ENCODE measurements around the gene PRDM16. TPM values are rescaled to one million over a fixed set of nuclear protein-coding genes. Genes with fewer than 3 reads are reported as not detected.

PRDM16 gene
- 0.05 and 0.07 TPM in 2 replicates for total RNA-seq

DNA sequence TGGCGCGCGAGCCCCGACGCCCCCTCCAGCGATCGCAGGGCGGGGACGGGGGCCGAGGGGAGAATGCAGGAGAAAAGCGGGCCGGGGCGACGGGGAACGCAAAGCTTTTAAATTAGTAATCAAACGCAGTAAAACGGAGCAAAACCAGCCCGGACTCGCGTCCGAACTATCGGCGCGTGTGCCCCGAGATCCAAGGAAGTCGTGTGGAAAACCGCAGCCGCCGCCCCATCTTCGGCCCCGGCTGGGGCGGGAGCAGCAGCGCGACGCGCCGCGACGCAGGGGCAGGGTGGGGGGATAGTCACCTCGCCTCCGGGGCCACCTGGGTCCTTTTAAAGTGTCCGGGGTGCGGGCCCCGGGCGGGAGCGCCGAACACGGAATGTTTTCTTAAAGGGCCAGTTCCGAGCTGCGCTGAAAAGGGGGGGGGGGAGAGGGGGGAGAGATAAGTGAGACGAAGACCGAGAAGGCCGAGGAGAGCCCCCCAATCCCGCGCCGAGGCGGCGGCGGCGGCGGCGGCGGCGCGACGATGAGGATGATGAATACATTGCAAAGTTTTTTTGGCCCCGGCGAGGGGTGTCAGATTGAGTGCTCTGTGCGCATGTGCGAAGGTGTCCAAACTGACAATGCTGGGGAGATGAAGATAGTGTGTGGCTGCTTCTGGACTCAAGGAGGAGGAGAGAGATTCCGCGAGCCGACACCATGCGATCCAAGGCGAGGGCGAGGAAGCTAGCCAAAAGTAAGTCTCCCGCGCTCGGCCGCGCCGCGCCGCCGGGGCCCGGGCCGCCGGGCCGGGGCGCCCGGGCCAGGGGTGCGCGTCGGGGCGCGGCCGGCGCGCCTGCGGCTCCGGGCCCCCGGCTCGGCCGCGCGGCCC lies at the start of gene PRDM16:
Gene PRDM16, plus strand, starts transcription at position 640 of the 868 bp plus-strand sequence. Its CDS starts 57 bp downstream, at position 697.
- intact Hi-C loops (cut with micrococcal nuclease) = no loop called here

DNA sequence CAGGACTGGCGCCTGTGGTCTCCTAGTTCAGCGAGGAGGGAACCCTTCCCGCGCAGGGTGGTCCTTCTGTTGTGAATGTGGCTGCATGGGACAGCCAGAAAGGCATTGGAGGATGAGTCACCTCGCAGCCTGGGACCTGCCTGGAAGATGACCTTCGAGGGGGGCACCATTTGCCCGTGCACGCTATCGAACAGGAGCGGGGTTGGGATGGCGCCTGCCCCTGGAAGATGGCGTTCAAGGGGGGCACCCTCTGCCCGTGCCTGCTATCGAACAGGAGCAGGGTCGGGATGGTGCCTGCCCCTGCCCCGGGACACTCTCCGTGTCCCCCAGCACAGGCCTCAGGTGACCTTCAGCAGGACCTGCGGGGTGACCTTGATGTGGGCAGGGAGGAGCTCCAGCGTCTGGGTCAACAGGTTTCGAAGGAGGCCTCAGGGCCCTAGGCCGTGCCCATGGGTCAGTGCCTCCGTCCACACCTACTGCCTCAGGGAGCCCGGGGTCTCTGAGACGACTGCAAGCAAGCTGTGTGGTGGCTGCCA lies 49.4 kb upstream of the PRDM16 start:
- intact Hi-C loops (cut with micrococcal nuclease) = no loop called here

DNA sequence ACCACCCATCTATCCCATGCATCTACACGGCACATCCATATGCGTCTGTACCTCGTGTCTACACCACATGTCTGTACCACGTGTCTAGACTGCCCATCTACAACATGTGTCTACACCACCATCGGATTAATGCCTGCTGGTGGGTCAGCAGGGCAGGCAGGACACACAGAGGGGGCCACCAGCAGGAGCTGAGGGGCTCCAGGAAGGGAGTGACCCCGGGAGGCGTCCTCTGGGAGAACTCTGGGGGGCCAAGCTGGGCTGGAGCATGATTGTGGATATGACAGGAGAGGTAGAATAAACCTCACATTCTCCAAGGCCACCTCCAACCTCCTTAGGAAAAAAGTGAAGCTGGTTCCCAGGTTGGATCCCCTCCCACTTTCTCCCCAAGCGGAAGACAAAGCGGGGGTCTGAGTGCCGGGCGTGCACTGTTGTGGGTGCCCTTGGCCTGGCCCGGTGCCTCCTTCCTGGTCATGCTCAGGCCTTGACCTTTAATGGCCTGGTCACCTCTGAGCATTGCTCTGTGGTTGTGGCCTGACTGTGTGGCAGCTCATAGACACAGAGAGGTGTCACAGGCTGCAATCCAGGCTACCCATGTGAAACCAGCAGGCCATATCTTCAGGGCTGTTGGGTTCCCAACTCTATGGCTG lies 48.6 kb upstream of the PRDM16 start:
- intact Hi-C loops (cut with micrococcal nuclease) = no loop called here

DNA sequence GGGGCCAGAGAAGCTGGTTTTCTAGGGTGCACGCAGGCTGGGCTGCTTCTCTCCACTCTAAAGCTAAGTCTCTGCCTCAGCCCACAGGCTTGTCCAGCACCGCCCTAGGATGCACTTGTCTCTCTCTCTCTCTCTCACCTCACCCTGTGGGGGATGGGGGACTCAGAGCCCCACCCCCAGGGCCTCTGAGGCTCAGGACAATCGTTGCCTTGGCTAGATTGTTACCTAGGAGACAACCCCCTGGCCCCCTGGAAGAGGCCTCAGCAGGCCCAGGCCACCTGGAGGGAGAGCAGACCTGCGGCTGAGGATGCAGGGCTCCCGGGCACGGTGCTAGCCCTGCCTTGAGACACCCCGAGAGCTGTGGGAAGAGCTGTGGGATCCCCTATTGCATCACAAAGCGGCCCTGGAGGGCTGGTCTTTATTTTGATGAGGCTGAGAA lies 47.8 kb upstream of the PRDM16 start, which contains the start of gene ACTRT2:
Gene ACTRT2, plus strand, starts transcription at position 235 of the 439 bp plus-strand sequence. CDS start 220 bp downstream, outside the sequence.
- intact Hi-C loops (cut with micrococcal nuclease) = no loop called here

DNA sequence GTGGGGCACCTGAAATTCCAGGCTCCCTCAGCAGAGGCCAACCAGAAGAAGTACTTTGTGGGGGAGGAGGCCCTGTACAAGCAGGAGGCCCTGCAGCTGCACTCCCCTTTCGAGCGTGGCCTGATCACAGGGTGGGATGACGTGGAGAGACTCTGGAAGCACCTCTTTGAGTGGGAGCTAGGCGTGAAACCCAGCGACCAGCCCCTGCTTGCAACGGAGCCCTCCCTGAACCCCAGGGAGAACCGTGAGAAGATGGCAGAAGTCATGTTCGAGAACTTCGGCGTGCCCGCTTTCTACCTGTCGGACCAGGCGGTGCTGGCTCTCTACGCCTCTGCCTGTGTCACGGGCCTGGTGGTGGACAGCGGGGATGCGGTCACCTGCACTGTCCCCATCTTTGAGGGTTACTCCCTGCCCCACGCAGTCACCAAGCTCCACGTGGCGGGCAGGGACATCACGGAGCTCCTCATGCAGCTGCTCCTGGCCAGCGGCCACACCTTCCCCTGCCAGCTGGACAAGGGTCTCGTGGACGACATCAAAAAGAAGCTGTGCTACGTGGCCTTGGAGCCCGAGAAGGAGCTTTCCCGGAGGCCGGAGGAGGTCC lies 47.1 kb upstream of the PRDM16 start:
- intact Hi-C loops (cut with micrococcal nuclease) = no loop called here

DNA sequence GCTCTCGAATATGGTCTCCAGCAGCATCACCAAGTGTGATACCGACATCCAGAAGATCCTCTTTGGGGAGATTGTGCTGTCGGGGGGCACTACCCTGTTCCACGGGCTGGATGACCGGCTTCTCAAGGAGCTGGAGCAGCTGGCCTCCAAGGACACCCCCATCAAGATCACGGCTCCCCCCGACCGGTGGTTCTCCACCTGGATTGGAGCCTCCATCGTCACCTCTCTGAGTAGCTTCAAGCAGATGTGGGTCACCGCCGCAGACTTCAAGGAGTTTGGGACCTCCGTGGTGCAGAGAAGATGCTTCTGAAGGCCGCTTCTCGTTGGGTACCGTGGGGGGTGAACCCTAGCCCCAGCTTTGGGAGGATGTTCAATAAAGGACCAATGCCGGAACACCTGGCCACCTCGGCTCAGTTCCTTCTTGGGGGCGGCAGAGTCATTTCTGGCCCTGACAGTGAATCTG lies 46.5 kb upstream of the PRDM16 start:
- intact Hi-C loops (cut with micrococcal nuclease) = no loop called here

DNA sequence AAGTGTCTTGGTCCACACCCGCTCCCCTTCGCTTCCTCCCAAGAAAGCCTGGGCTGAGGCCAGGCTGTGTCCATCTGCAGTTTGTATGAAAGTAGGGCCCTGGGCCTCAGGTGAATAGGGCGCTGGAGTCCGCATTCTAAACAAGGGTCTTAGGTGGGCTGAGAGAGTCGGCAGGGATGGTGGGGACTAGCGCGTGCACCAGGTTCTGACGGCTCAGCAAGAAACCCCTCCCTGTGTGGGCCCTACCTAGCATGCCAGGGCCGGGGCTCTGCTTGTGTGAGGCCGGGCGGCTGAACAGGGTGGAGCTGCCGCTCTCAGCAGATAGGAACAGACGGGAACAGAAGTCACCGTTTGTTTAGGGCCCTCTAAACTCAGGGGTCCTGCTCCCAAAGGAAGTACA lies 46.0 kb upstream of the PRDM16 start:
- intact Hi-C loops (cut with micrococcal nuclease) = no loop called here

DNA sequence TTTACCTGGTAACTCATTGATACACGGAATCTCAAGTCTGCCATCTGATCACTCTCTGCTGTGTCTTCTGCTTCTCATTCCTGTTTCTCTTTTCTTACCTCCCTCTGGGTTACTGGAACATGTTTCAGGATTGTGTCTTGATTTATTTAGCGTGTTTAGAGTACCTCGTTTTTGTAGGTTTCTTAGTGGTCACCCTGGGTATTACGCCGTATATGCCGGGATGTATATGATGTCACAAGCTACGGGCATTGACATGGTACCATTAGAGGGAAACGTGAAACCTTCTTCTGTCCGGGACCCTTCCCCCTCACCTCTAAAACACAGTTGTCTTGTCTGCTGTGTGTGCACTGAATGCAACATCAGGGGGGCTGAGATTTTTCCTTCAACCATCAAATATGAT lies 45.0 kb upstream of the PRDM16 start:
- intact Hi-C loops (cut with micrococcal nuclease) = no loop called here

DNA sequence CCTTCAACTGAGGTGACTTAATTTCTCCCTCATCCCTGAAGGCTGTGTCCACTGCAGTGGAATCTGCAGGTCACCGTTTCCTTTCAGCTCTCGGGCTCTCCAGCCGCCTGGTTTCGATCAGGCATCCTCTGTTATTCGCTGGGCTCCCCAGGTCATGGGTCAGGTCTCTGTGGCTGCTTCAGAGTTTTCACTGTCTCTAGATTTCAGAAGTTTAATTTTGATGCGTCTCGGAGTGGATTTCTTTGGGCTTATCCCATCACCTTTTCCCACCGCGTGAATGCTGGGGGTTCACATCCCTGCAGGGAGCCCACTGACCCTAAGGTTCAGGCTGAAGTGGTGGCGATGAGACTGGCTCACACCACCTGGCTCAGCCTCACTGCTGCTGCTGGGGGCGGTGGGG lies 44.4 kb upstream of the PRDM16 start:
- intact Hi-C loops (cut with micrococcal nuclease) = no loop called here

DNA sequence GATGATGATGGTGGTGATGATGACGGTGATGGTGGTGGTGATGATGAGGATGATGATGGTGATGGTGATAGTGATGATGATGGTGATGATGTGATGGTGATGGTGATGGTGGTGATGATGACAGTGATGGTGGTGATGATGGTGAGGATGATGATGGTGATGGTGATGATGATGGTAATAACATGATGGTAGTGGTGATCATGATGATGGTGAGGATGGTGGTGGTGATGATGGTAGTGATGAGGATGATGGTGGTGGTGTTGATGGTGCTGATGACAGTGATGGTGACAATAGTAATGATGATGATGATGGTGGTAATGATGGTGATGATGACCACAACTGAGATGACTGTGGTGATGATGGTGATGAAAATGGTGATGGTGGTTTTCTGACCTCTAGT lies 42.9 kb upstream of the PRDM16 start:
- intact Hi-C loops (cut with micrococcal nuclease) = no loop called here

DNA sequence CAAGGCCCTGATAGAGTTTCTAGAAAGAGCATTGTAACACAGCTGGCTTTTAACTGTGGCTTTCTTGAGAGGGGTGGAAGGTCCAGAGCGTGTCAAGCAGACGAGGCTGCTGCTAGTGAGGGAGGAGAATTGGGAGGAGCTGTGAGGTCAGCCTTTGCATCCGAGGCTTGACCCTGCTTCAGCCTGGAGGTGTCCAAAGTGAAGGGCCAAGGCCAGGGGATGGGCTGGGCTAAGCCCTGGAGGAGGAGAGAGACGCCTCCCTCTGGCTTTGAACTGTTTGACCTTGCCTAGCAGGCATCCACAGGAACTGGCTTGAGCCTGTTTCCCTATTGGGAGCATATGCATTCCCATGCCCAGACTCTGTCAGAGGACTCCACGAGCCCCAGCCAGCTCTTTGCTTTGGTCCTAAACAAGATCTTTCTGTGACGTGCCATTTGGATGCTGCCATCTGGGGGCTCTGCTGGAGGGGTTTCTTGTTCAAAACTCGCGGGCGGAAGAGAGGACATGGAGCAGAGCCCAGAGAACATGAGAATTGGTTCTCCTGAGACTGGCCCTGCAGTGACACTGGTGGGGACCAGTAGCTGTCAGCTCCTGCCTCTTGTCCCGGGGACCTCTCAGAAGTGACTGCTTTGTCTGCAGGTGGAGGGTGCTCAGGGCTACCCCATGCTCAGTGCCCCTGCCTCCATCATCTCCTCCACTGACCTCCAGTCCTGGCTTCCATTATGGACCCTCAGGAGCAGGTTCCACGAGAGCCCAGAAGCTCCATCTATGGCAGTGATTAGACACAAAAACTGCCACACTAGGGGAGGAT lies 42.2 kb upstream of the PRDM16 start:
- intact Hi-C loops (cut with micrococcal nuclease) = no loop called here

DNA sequence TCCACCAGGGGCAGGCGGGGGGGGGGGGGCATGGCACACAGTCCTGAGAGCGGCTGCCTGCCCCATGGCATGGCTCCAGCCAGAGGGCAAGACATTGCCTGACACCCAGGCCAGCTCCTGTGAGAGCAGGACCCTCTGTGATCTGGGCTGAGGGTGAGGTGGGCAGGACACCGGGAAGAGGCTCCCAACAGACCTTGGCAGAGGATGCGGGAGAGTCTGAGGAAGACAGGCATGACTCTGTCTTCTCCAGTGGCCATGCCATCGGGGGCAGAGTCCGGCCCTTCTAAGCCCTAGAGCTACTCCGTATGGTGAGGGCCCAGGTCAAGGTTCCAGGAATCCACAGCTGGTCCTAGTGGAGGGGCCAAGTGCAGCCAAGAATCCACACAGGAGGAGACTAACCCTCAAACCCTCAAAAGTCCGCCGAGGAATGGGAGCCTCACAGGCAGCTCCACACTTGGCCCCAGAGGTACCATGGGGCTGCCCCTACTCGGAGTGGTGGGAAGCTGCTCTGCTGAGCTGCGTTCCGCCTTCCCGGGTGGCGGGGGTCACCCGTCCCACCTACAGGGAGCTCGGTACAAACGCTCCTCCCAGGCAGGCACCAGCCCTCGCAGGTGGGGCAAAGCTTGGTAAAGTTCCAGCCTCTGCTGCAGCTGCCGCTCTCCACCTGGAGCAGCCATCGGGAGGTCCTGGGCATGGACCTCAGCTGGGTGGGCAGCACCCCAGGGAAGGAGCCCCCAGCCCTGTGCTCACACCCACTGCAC lies 41.2 kb upstream of the PRDM16 start:
- intact Hi-C loops (cut with micrococcal nuclease) = no loop called here

DNA sequence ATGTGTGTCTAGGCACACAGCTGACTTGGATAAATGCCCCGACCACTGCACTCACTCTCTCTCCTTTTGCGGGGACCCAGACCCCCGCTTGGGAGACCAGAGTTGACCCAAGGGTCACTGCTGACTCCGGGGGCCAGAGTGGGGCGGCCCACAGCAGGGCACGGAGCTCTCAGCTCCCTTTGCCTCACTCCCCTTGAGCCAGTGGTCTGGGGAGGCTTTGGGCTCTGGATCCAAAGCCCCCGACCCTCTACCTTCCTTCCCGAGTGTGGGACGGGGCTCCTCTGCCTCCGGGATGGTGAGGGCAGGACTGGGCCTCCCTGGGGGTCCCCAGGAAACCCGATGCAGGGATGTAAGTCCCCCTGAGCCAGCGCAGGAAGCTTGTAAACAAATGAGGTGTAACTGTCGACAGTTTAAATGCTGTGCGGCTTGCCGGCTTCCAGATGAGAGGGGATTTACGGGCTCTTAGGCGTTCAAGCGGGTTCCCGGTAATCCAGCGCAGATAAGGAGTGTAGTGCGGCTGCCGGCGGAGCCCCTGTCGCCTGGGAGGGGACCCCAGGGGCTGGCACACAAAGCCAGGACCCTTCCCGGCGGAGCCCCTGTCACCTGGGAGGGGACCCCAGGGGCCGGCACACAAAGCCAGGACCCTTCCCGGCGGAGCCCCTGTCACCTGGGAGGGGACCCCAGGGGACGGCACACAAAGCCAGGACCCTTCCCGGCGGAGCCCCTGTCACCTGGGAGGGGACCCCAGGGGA lies 40.3 kb upstream of the PRDM16 start:
- intact Hi-C loops (cut with micrococcal nuclease) = no loop called here

DNA sequence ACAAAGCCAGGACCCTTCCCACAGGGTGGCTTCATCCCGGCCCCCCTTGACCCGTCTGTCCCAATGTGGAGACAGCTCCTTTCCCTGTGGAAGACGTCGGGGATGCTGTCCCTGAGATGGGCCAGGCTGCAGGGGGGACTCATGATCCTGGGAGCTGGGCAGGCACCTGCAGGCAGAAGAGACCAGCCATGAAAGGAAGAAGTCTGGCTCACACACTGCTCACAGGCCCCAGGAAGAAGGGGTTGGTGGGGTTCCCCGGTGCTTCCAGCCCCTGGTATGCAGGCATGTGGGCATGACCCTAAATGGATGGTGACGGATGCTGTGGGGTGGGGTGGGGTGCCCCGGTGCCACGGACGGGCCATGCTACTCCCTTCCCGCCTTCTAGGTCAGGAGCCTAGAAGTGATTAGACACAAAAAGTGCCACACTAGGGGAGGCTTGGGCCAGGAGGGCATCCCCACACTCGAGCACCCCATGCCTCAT lies 39.5 kb upstream of the PRDM16 start:
- intact Hi-C loops (cut with micrococcal nuclease) = no loop called here

DNA sequence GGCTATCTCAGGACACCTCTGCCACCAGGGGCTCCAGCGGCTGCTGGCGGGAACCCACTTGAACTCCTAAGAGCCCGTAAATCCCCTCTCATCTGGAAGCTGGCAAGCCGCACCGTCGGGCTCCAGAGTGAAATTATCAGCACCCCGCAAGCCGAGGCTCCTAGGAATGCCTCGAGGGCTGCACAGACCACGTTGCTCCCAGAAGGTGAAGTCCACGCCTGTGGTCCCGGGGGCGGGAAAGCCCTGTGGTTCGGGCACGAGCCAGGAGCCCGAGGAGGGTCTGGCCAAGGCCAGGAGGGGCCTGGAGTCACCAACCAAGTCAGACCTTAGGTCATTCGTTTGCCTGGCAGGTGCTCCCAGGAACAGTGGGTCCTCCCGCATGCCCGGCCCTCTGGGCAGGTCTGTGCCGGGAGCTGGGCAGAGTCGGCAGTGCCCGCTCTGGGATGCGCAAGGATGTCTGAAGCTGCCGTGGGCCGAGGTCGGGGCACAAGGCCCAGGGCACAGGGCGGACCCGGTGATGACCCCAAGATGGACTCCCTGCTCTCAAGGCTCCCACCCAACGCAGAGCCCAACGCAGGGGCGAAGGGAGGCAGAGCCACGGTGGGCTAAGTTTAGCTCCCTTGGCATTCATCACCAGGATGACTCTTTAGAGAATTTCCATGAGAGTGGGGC lies 38.9 kb upstream of the PRDM16 start:
- intact Hi-C loops (cut with micrococcal nuclease) = no loop called here

DNA sequence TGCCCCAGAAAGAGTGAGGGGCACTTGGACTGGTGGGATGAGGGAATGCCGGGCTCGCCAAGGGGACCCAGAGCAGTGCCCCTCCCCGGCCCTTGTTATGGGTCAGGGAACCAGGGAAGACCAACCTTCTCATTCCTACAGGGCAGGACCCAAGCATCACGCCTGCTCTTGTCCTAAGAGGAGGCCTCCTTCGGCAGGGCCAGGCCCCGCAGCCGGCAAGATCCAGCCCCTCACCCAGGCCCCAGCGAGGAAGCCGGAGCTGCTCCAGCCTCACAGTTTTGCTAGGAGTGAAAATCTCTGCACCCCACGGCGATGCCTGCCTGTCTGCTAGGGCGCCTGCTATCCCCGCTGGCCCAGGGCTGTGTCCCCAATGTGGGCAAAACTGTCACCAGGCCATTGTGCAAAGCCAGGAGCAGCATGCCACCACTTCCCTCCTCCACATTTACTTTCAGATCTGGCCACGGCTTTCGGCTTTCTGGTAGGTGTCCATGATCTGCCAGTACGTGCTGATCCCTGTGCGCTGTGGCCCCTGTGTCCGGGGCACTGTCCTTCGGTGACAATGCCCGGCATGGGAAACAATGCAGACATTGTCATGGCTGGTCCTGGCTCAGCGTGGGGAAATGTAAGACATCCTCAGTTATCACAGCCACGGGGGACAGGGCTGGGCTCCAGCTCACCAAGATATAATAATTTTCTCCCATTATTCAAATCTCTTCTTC lies 38.2 kb upstream of the PRDM16 start:
- intact Hi-C loops (cut with micrococcal nuclease) = no loop called here

DNA sequence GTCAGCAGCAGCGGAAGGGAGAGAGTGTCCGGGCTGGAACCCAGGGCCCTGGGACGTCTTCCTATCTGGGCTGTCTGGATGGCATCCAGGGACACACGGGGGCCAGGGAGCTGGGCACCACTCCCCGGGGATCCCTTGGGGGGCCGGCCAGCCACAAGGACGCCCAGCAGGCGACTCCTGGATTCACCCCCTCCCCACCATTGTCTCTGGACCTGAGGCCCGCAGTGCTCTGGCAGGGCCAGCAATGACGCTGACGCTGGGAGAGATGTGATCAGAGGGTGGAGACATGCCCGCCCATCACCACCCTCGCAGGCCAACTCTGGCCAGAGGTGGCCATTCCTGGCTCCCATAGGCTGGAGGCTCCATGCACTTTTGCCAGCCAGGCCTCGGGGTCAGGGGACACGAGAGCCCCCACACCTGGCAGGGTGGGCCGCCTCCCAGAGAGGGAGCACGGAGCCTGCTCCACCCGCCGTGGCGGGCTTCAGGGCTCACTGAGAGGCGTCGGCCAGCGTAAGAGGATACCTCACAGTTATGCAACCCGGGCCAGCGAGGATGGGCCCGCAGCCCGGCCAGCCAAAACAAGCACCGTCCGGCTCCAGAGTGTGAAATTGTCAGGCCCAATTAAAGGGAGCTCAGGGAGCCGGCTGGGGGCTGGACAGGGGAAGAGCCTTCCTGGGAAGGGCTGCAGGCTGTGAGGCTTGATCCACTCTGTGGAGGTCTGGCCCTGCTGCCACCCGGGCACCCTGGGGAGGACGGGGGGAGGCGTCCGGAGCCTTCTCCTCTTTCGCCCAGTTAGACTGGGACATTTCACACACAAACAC lies 37.4 kb upstream of the PRDM16 start:
- intact Hi-C loops (cut with micrococcal nuclease) = no loop called here

Data from T-helper 1 cell treated with Interleukin-12 subunit alpha and Interleukin-12 subunit beta and Interleukin-4 antibody, amounts not matched to agents 30 ng/mL and 1 ng/mL, for 36 hours (primary cell).